Peyer's patch (tissue), 4 donors: Measurements from ENCODE around the gene TTC14. TPM values are rescaled to one million over a fixed set of nuclear protein-coding genes. Genes with fewer than 3 reads are reported as not detected.

Experiments used
- DNase-seq, 3 donors: peaks; one replicate each; pipeline ENCODE4 v3.0.0-alpha.2; 2017 to 2019
- H3K27ac ChIP-seq, 4 donors: fragments of 200-600 bp; sonication (generic); one replicate each; pipeline ENCODE4 v1.5.1; 2016 to 2019
- H3K27me3 ChIP-seq, 2 donors: fragments of 200-600 bp; sonication (generic); one replicate each; pipeline ENCODE4 v1.5.1; 2019
- H3K36me3 ChIP-seq, 3 donors: fragments of 200-600 bp; sonication (generic); one replicate each; pipeline ENCODE4 v1.5.1; 2016 to 2019
- H3K4me1 ChIP-seq, 4 donors: fragments of 200-600 bp; sonication (generic); one replicate each; pipeline ENCODE4 v1.5.1; 2016 to 2019
- H3K4me3 ChIP-seq, 4 donors: fragments of 200-600 bp; sonication (generic); 1 replicate in 3 of 4; 2 replicates in 1 of 4; pipeline ENCODE4 v1.5.1; 2016 to 2019; ENCODE audit warnings: mild to moderate bottlenecking in 1 of 4
- H3K9me3 ChIP-seq, 4 donors: fragments of 200-600 bp; sonication (generic); one replicate each; pipeline ENCODE4 v1.5.1; 2016 to 2019; ENCODE audit warnings: mild to moderate bottlenecking in 1 of 4
- POLR2A ChIP-seq, 2 donors: fragments of 450-650 bp; IDR thresholded peaks; one replicate each; pipeline ENCODE4 v1.5.1; 2017; ENCODE audit warnings: antibody characterized with exemption in 2 of 2, mild to moderate bottlenecking in 2 of 2, moderate library complexity in 2 of 2
- total RNA-seq, 4 donors: library from RNA; depleted of rRNA; stranded (reverse); fragments of >200 nt; gene quantifications; one replicate each; pipeline ENCODE4 v1.1.0, GENCODE V29; 2016
- TF ChIP-seq, protein P1 (sequence below), 6 experiments: fragments of 450-650 bp in 4 of 6; fragments of 200-600 bp in 2 of 6; sonication (generic) in 1 of 6; IDR thresholded peaks; one replicate each; pipeline ENCODE4 v1.5.1; 2017 to 2019; ENCODE audit warnings: antibody characterized with exemption in 6 of 6, mild to moderate bottlenecking in 3 of 6, moderate library complexity in 1 of 6

The TTC14 gene
- 100 to 1,000 TPM in 1 of 4 donors, 10 to 100 TPM in 3; 47.6 to 205 (median 65.9) TPM for total RNA-seq

DNA sequence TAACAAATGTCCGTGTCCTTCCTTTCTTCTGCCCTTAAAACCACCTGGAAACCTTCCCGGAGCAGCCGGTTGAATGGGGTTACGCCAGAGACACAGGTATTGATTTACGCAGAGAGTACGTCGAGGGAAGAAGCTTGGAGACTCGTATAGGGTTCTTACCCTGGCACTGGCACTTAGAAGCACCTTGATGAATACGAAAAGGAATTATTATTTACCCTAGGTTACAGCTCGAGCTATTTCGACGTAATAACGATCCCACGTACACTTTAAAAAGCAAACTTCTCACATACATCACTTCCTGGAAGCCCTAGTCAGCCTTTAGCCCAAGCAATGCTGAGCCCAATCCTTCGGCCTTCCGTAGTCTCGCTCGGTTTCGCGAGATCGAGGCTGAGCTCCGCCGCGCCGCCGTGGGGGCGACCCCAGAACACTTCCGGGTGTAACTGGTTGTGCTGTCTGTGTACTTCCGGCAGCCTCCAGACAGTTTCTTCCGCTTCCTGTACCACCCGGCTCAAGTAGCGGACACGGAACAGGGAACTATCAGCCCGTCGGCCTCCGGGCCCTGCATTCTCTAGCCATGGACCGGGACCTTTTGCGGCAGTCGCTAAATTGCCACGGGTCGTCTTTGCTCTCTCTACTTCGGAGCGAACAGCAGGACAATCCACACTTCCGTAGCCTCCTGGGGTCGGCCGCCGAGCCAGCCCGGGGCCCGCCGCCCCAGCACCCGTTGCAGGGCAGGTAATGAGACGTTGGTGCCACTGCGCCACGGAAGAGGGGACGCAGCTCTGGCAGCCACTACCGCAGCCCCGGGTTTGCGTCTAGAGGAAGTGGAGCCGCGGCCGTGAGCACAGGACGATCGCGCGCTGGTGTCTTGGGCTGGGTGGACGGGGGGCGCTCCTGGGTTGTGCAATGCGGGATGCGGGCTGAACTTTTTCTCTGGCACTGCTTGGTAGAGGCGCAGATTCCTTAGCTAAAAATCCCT lies at the start of gene TTC14:
Gene TTC14 (plus strand): TSS at position 476 of the 979 bp plus-strand sequence. CDS start 99 bp downstream, at position 575.
- Histone ChIP-seq H3K9me3 (no peaks in the 10 kb centered on the region), H3K4me3 (peak within 1 kb of the TSS; percentile 65 to 91 (median 78)), H3K27me3 (no peaks in the 10 kb centered on the region), H3K36me3 (peaks cover 0 to 34% (median 0%) of the 10 kb centered on the region in 3 donors), H3K4me1 (peaks cover 0 to 14% (median 6%) of the 10 kb centered on the region in 4 donors), H3K27ac (peak within 1 kb of the TSS; percentile 72 to 87 (median 82))
- TF ChIP-seq, protein P1, sequence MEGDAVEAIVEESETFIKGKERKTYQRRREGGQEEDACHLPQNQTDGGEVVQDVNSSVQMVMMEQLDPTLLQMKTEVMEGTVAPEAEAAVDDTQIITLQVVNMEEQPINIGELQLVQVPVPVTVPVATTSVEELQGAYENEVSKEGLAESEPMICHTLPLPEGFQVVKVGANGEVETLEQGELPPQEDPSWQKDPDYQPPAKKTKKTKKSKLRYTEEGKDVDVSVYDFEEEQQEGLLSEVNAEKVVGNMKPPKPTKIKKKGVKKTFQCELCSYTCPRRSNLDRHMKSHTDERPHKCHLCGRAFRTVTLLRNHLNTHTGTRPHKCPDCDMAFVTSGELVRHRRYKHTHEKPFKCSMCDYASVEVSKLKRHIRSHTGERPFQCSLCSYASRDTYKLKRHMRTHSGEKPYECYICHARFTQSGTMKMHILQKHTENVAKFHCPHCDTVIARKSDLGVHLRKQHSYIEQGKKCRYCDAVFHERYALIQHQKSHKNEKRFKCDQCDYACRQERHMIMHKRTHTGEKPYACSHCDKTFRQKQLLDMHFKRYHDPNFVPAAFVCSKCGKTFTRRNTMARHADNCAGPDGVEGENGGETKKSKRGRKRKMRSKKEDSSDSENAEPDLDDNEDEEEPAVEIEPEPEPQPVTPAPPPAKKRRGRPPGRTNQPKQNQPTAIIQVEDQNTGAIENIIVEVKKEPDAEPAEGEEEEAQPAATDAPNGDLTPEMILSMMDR (IDR thresholded peaks at IDR 0.05): no peak
- peak in 1 of 2 donors; percentile 60 for TF ChIP-seq POLR2A (IDR thresholded peaks at IDR 0.05)
- DNase-seq: peak; percentile 91 to 97 (median 93)

- TF ChIP-seq POLR2A (IDR thresholded peaks at IDR 0.05): no peak
- TF ChIP-seq, protein P1 (IDR thresholded peaks at IDR 0.05): no peak
- DNase-seq: no peak
- Histone ChIP-seq H3K4me1 (no peaks in the 10 kb centered on the region), H3K4me3 (no peak overlapping the region), H3K27ac (no peak overlapping the region), H3K27me3 (no peaks in the 10 kb centered on the region), H3K36me3 (no peaks in the 10 kb centered on the region), H3K9me3 (no peaks in the 10 kb centered on the region)
Measured at GRCh38 chr3:180563406-180563805, 38.6 kb upstream of the TTC14 start.

DNA sequence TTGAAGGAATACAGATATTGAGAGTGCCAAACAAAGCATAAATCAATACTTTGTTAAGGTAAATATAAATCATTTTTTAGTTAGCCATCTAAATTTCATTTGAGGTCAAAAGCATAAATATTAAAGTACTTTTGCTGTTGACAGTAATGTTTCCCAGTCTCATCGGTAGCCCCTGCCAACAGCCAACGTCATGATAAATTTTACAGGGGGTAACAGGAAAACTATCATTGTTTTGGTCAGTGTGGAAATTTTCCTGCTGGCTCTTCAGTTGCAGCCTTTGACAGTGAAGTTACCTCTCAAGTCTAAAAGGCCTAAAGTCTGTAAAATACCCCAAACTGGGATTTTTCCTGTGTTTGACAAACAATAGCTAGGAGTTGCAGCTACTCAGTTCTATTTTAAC lies 37.3 kb upstream of the TTC14 start:
- no peaks in the 10 kb centered on the region for H3K27me3 ChIP-seq
- no peak overlapping the region for H3K27ac ChIP-seq
- H3K9me3 ChIP-seq: no peaks in the 10 kb centered on the region
- no peaks in the 10 kb centered on the region for H3K36me3 ChIP-seq
- H3K4me3 ChIP-seq: no peak overlapping the region
- TF ChIP-seq POLR2A (IDR thresholded peaks at IDR 0.05): no peak
- TF ChIP-seq, protein P1 (IDR thresholded peaks at IDR 0.05): no peak
- no peak for DNase-seq
- no peaks in the 10 kb centered on the region for H3K4me1 ChIP-seq

GRCh38 chr3:180570238-180570637 lies 31.7 kb upstream of the TTC14 start:
- no peaks in the 10 kb centered on the region for H3K36me3 ChIP-seq
- no peak overlapping the region for H3K4me3 ChIP-seq
- DNase-seq: no peak
- H3K9me3 ChIP-seq: no peaks in the 10 kb centered on the region
- H3K27ac ChIP-seq: no peak overlapping the region
- H3K4me1 ChIP-seq: no peaks in the 10 kb centered on the region
- TF ChIP-seq, protein P1 (IDR thresholded peaks at IDR 0.05): no peak
- TF ChIP-seq POLR2A (IDR thresholded peaks at IDR 0.05): no peak
- H3K27me3 ChIP-seq: no peaks in the 10 kb centered on the region

DNA sequence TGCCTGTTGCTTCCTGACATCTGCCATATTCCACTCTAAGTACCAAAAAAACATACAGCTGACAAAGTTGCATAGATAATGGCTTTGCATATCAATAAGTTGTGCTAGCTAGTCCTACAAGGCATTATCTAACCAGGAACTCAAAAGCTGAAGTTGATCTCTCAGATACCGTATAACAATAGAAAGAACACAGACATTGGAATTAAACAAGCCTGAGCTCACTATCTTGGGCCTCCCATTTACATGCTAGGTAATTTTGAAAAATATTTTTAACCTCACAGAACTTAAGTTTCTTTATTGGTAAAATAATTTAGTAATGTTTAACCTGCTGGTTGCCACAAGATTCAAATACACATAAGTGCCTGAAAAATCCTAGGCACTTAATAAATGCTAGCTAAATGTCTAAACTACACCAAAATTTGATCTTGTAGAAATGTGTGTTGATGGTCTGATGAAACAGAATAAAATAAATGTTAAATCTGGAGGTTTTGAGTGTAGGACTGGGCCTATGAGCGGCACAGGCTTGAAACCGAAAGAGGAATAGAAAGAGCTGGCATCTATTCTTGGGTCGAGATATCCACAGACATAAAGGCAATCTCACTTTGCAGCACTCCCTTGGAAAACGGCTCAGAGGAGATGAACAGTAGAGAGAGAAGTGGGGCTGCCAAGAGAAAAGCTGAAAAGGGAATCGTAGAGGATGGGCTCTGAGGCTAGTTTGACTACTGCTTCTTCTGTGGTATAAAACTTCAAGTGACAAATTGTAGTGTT lies 29.9 kb upstream of the TTC14 start:
- TF ChIP-seq, protein P1 (IDR thresholded peaks at IDR 0.05): no peak
- TF ChIP-seq POLR2A (IDR thresholded peaks at IDR 0.05): no peak
- Histone ChIP-seq H3K27ac (no peak overlapping the region), H3K36me3 (no peaks in the 10 kb centered on the region), H3K4me3 (no peak overlapping the region), H3K9me3 (no peaks in the 10 kb centered on the region), H3K27me3 (no peaks in the 10 kb centered on the region), H3K4me1 (no peaks in the 10 kb centered on the region)
- DNase-seq: no peak
